AG08395 (cell line): Measurements from ENCODE around the gene BCAT1.
A peak's percentile ranks its signal among the peaks of the same experiment; 100 is the strongest.
"Not testable (repeated sequence)": the region's sequence is repeated elsewhere in the genome, so short reads cannot be mapped to it uniquely, and the experiment has no call there.

Experiments used
- DNase-seq: peaks from one replicate; pipeline ENCODE4 v3.0.0; 2012; ENCODE audit warnings: mixed read lengths, low spot score

Gene BCAT1

DNA sequence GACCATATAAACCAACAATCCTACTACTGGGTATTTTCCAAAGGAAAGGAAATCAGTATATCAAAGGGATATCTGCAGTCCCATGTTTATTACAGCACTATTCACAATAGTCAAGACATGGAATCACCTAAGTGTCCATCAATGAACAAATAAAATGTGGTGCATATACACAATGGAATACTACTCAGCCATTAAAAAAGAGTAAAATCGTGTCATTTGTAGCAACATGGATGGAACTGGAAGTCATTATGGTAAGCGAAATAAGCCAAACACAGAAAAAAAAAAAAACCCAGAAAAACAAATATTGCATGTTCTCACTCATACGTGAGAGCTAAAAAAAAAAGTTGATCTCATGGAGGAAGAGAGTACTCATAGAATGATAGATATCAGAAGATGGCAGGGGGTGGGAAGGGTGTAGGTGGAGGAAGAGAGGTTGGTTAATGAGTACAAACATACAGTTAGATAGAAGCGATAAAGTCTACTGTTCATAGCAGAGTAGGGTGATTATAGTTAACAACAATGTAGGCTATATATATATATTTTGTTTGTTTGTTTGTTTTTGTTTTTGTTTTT lies 49.3 kb downstream of the BCAT1 start:
- no peak for DNase-seq

DNA sequence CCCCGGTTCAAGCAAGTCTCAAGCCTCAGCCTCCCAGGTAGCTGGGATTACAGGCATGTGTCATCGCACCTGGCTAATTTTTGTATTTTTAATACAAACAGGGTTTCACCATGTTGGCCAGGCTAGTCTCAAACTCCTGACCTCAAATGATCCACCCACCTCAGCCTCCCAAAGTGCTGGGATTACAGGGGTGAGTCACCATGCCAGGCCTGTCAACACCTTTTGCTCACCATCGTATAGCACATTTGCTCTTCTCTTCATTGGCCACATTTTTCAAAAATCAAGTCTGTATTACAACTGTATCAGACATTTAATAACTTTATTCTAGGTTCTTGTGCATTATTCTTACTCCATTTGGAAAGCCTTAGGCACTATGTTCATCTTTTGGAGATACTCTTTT lies 50.3 kb downstream of the BCAT1 start:
- no peak for DNase-seq

DNA sequence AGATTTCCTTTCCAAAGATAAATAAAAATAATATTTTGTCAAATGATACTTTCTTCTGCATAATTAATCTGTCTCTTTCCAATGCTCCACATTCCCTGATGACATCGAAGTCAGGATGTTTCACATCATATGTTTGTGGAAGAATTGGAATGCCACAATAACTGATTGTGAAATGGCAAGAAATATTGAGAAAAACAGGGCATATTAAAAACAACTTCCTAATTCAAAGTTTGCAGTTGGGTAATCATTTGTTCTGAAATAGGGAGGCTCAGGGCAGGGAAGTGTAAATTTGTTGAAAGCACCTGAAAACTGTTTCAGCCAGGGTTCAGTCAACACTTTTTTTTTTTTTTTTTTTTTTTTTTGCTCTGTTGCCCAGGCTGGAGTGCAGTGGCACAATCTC lies 50.7 kb downstream of the BCAT1 start:
- no peak for DNase-seq

DNA sequence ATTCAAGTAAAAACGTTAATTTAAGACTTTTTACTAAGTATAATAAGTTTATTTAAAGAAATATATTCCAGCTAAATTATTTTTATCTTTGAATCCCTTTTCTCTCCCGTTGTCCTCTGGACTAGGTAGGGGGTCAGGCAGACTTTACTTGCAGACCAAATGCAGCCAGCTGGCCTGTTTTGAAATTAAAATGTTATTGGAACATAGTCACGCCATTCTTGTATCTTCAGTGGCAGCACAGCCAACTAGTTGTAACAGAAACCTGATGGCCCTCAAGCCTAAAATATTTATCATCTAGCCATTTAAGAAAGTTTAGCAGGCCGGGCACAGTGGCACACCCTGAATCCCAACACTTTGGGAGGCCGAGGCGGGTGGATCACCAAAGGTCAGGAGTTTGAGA lies 52.7 kb downstream of the BCAT1 start:
- no peak for DNase-seq

DNA sequence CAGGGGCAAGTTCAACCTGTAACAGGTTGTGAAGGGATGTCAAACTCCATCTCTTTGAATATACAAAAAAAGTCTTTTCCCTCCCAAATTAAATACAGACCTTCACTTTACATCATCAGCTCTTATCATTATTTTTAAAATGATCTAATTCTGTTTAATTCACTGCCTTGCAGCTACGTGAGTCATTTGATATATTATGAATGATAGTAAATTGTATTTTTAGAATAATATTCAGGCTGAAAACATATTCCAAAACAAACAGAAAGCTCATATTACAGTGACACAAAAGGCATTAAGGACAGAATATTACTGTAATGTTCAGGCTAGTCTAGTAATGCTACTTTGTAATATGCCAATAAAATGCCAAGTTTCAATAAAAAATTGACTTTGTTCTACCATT lies 53.3 kb downstream of the BCAT1 start:
- DNase-seq, result no peak

DNA sequence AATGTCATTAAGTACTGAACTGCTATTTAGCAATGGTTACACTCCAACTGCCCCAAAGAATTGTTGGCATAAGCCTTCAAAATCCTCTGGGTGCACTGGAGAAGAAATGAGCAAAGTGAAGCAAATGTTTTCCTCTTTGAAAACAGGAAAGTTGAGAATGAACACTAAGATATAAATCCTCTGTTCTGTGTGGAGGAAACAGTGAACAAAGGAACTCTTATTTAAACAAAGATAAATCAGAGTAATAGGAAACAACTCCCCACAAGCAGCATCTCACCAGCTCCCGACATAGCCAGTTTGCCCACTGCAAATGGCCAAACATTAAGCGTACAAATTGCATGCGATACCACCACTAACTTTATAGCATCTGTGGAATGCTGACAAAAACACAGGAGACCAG lies 54.0 kb downstream of the BCAT1 start:
- no peak for DNase-seq

DNA sequence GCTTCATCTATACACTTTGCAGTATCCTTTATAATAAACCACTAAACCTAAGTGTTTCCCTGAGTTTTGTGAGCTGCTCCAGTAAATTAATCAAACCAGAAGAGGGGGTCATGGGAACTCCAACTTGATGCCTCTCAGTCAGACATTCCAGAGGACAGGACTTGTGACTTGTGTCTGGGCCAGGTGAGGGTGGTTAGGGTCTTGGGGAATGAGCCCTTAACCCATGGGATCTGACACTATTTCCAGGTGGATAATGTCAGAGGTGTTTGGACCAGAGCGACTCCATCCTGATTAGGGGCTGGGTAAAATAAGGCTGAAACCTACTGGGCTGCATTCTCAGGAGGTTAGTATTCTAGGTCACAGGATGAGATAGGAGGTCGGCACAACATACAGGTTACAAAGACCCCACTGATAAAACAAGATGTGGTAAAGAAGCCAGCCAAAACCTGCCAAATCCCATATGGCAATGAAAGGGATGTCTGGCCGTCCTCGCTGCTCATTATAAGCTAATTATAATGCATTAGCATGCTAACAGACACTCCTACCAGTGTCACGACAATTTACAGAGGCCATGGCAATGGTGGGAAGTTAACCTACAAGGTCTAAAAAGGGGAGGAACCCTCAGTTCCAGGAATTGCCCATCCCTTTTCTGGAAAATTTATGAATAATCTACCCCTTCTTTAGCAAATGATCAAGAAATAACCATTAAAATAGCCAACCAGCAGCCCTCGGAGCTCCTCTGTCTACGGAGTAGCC lies 58.7 kb downstream of the BCAT1 start:
- DNase-seq, result no peak

DNA sequence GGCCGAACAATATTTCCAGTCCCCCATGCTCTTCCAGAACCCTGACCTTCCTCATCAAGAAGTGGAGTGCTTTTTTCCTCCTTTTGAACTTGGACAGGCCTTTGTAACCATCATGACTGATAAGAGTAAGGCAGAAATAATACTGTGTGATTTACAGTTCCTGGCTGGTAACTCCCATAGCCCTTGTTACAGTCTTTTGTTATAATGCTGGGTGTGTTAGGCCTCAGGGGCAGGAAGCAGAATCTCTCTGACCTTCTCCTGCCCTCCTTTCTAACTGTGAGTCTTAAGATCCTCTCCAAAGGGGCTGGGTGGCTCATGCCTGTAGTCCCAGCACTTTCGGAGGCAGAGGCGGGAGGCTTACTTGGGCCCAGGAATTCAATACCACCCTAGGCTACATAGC lies 59.5 kb downstream of the BCAT1 start:
- no peak for DNase-seq

DNA sequence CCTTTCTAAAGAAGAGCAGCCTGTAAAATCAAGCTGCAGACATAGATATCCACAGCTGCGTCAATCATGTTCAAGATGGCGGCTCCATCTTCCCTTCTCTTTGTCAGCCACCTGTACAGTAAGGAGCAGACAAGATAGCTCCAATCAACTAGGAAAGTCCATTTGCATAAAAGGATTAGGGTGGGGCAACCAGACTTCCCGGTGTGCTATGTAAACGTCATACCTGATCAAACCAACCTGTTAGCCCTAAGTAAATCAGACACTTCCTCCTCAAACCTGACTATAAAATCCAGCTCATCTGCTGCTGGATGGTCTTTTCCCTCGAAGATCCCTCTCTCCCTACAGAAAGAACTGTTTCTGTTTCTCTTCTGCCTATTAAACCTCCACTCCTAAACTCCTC lies 60.1 kb downstream of the BCAT1 start:
- no peak for DNase-seq

DNA sequence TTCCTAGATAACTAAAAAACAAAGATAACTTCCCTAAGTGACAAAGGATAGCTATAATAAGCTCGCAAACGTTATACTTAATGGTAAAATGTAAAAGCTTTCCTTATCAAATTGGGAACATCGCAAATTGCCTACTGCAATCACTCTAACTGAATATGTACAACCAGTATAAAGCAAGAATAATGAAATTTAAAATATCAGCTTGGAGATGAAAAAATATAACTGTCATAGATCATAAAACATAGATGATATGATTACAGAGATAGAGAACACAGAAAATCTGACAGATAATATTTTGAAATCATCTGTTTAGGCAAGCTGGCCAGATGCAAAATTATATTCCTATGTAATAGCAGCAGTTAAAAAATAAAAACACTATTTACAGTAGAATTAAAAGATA lies 64.0 kb downstream of the BCAT1 start:
- DNase-seq, result no peak

DNA sequence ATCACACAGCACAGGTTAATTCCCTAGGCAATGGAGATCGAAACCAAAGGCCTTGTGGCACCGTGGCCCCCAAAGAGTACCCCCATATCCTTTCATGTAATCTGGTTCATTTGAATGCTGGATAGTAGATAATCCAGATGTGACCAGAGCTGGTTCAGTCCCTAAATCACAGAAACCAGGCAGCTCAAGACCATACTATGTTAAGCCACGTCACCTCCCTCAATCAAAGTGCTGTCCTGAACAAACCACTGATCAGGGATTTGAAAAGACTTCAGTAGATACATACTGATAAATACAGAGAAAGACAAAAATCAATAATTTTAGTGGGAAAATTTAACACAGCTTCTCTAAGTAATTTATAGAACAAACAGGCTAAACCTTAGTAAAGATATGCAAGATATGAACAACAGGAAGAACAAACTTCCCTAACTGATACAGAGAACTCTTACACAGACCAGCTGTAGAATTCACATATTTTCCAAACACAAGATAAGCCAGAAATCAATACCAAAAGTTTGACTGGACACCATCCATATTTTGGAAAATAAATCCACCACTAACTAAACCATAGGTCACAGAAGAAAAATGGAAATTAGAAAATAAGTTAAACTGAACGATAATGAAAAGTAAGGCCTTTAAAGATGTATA lies 67.1 kb downstream of the BCAT1 start:
- DNase-seq, result no peak

DNA sequence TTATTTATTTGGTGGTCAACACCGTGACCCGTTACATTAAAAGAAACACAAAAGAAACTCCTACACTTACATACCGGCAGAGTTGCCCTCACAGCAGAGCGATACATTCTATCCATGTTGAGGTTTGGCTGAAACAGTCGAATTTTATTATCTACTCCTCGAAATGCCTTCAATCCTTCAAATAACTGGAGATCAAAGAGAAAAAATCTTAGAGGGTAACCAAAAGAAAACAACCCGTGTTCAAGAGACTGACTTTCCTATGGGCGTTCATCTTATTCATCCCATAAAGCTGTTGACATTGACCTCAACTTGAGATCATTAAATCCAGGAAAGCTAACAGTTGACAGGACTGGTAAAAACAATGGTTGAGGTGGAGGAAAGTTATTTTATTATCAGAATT lies 67.7 kb downstream of the BCAT1 start:
- no peak for DNase-seq

DNA sequence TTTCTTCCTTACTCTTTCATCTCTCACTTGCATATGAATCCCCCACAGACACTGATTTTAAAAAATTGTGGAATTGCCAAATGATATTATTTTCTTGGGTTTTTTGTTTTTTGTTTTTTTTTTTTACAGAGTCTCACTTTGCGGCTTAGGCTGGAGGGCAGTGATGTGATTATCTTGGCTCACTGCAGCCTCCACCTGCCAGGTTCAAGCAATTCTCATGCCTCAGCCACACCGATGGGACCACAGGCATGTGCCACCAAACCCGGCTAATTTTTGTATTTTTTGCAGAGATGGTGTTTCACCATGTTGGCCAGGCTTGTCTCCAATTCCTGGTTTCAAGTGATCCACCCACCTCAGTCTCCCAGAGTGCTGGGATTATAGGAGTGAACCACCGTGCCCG lies 68.2 kb downstream of the BCAT1 start:
- DNase-seq, result no peak

DNA sequence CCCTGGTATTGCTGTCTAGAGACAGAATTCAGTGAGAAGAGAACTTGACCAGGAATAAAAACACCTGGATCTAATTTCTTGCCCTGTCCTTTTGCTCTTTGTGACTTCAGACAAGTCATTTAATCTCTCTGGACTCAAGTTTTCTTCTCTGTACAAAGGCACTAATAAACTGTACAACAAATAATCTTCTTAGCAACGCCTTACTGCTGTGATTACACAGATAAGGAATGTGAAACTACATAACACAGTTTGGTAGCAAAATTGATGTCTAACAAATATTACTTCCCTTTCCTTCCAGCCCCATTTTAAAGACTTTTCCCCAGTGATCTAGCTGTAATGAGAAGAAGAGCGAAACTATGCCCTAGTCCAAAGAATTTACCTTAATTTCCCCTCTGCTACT lies 69.3 kb downstream of the BCAT1 start:
- peak; percentile 17 for DNase-seq

DNA sequence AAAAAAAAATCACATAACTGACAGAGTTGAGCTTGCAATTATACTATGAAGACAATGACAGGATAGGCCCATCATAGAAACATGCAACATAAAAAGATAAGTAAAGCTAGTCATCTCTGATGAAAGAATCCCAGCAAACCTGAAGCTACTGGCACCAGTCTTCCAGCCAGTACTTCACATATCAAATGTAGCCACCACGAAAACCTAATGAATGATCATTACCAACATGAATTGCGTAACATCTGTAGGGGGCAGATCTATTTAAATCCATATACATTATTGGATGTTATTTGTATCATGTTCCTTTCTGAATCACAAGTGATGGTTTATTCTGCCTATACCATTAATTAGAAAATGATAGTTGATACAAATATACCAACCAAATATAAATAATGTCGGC lies 73.9 kb downstream of the BCAT1 start:
- no peak for DNase-seq

DNA sequence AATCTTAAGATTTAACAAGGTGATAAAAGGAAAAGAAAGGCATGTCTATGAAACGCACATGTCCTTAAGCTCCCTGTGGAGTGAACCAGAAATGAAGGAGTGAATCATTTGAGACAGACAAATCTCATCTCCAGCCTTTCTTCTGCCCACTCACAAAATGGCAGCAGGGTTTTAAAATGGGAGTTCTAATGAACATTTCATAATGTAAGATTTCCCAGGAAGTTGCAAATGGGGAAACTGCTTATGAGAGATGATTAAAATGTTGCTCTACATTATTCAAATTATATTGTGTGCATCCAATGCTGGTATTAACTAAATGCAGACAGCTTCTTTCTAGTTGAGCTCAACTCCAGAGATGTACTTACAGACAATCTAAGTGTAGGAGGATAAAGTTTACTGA lies 76.7 kb downstream of the BCAT1 start:
- DNase-seq, result no peak

DNA sequence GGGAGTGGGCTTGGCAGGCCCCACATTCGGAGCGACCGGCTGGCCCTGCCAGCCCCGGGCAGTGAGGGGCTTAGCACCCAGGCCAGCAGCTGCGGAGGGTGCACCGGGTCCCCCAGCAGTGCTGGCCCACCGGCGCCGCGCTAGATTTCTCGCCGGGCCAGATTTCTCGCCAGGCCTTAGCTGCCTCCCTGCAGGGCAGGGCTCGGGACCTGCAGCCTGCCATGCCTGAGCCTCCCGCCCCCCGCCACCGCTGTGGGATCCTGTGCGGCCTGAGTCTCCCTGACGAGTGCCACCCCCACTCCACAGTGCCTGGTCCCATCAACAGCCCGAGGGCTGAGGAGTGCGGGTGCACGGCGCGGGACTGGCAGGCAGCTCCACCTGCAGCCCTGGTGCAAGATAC lies 82.8 kb downstream of the BCAT1 start:
- not testable (repeated sequence) for DNase-seq

DNA sequence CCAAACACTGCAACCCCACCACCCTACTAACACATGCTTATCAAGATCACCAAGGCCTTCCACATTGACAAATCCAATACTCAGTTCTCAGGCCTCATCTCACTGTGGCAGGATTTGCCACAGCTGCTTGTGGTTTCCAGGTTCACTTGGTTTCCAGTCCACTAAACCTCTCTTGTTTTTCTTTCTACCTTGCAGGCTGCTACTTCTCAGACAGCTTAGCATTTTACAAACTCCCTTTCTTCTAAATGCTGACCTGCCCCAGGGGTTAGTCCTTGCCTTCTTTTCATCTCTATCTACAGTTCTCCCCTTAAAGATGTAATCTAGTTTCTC lies 84.1 kb downstream of the BCAT1 start:
- DNase-seq, result peak; percentile 27

DNA sequence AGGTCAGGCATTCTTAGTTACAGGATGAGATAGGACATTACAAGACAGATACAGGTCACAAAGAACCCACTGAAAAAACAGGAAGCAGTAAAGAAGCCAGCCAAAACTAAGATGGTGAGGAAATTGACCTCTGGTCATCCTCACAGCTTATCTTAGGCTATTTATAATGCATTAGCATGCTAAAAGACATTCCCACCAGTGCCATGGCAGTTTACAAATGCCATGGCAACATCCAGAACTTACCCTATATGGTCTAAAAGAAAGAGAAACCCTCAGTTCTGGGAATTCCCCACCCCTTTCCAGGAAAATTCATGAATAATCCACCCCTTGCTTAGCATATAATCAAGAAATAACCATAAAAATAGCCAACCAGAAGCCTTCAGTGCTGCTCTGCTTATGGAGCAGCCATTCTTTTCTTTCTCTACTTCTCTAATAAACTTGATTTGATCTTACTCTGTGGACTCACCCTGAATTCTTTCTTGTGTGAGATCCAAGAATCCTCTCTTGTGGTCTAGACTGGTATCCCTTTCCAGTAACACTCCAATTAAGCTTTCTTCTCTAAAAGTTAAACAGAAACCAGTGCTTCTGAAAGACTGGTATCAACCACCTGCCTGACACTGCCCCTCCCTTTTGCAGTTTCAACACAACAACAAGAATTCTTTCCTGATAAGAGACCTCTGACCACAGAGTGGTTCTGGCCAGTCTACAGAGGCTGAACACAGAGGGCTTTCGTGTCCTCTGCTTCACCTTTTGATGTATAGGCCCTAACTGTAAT lies 86.9 kb downstream of the BCAT1 start:
- DNase-seq, result no peak

DNA sequence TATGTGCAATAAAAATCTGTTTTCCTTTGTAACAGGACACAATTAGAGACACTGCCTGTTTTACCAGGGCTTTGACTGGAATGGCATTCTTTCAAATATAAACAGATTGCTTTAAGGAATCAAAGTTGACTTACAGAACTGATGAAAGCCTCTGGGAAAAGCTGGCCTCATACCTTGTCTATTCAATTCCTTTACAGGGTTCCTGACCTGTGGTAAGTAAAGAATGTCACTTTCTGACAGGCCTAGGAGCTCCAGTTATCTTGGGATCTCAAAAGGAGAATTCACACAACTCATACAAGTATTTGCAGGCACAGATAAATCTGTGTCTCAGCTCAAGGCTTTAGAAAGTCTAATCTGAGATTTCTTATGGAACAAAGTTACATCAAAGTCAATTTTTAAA lies 88.4 kb downstream of the BCAT1 start:
- no peak for DNase-seq

DNA sequence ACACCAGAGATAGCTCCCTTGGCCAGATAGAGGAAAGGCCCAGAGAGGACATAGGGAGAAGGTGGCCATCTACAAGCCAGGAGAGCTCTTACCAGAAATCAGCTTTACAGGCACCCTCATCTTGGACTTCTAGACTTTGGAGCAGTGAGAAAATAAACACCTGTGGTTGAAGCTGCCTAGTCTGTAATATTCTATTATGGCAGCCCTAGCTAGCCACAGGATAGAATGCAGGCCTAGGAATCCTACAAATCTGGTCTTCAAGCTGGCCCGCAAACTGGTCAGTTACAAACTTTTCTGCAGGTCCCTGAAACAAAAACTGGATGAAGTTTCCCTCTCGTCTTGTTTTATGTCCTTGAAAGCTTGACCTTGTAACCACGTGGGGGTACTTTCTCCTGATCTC lies 92.4 kb downstream of the BCAT1 start:
- DNase-seq, result no peak

DNA sequence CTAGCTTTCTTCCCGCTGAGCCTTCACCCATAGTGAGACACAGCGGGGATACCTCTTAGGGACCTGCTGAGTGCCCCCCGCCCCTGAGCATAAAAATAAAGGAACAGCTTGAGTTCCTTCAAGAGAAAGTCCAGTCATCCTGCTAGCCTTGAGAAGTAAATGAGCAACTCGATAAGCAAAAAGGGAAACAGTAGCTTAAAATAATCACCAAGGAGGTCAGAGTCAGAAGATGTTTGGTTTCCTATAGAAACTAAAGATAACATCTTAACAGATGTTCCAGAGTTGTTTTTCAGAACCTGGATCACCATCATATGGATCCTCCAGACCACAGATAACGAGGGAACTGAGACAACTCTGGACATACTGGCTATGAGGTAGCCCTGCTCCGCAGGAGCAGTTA lies 94.0 kb downstream of the BCAT1 start:
- no peak for DNase-seq

DNA sequence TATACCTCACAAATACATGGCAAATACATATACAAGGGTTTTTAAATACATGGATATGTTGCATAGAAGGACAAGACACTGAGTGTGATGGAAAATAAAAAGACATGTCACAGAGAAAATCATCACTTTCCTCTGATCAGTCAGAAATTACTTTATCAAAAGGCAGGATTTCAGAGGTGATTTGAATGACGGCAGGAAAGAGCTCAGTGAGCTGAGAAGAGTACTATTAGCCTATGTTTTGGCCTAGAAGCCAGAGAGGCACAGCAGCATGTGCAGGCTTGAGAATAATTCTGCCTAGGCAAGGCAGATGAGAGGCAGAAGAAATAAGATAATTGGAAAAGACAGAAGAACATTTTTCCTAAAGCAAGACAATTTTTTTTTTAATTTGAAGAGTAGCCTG lies 94.9 kb downstream of the BCAT1 start:
- DNase-seq, result no peak
